GM23338 (cell line): ENCODE results near the gene SND1. TPM values are rescaled to one million over a fixed set of nuclear protein-coding genes. Genes with fewer than 3 reads are reported as not detected.
"Not testable (repeated sequence)": the region's sequence is repeated elsewhere in the genome, so short reads cannot be mapped to it uniquely, and the experiment has no call there.

ENCODE experiments used
- ATAC-seq: fragments of 200-7000 bp; cut with Tn5 transposase; 3 replicates; pipeline ENCODE4 v1.9.1; 2020
- DNase-seq: peaks from one replicate; pipeline ENCODE4 v3.0.0-alpha.2; 2015; ENCODE audit warnings: low spot score
- H2AFZ ChIP-seq: fragments of 200-600 bp; sonication (generic); 2 replicates; pipeline ENCODE4 v1.8.0; 2016; ENCODE audit warnings: antibody characterized with exemption, mild to moderate bottlenecking, moderate library complexity
- H3F3A ChIP-seq: fragments of 200-600 bp; sonication (generic); replicated peaks from 2 replicates; pipeline ENCODE4 v1.8.0; 2017; ENCODE audit warnings: antibody characterized with exemption, mixed run types, low read depth
- H3K27ac ChIP-seq: fragments of 200-600 bp; sonication (generic); 2 replicates; pipeline ENCODE4 v1.6.1; 2016; ENCODE audit warnings: low read depth
- H3K27me3 ChIP-seq: fragments of 200-600 bp; sonication (generic); 2 replicates; pipeline ENCODE4 v1.8.0; 2016; ENCODE audit warnings: mild to moderate bottlenecking, mixed run types, moderate library complexity; ENCODE audit not compliant: insufficient read depth
- H3K36me3 ChIP-seq: fragments of 200-600 bp; sonication (generic); 2 replicates; pipeline ENCODE4 v1.8.0; 2016; ENCODE audit warnings: mild to moderate bottlenecking; ENCODE audit not compliant: insufficient read depth
- H3K4me1 ChIP-seq: fragments of 200-600 bp; sonication (generic); 2 replicates; pipeline ENCODE4 v1.8.0; 2016; ENCODE audit warnings: mild to moderate bottlenecking, moderate library complexity; ENCODE audit not compliant: insufficient read depth
- H3K4me2 ChIP-seq: fragments of 200-600 bp; sonication (generic); 2 replicates; pipeline ENCODE4 v1.7.1; 2017; ENCODE audit warnings: mixed run types
- H3K4me3 ChIP-seq: fragments of 200-600 bp; sonication (generic); 2 replicates; pipeline ENCODE4 v1.6.1; 2016; ENCODE audit warnings: mixed run types
- H3K79me2 ChIP-seq: fragments of 200-600 bp; sonication (generic); replicated peaks from 2 replicates; pipeline ENCODE4 v1.8.0; 2017; ENCODE audit warnings: mild to moderate bottlenecking; ENCODE audit not compliant: insufficient read depth
- H3K9me2 ChIP-seq: fragments of 200-600 bp; sonication (generic); 2 replicates; pipeline ENCODE4 v1.8.0; 2017; ENCODE audit not compliant: insufficient read depth
- H4K20me1 ChIP-seq: fragments of 200-600 bp; sonication (generic); replicated peaks from 2 replicates; pipeline ENCODE4 v1.8.0; 2017; ENCODE audit warnings: mild to moderate bottlenecking; ENCODE audit not compliant: insufficient read depth
- H3K27ac Mint-ChIP-seq: 2 replicates; pipeline ENCODE4 v1.8.0; 2020; ENCODE audit warnings: inconsistent platforms, mild to moderate bottlenecking, moderate library complexity, mixed read lengths
- H3K27me3 Mint-ChIP-seq: 3 replicates; pipeline ENCODE4 v1.8.0; 2022; ENCODE audit warnings: low read depth, mild to moderate bottlenecking, moderate library complexity, mixed read lengths, inconsistent platforms; ENCODE audit not compliant: insufficient read depth, poor library complexity
- H3K36me3 Mint-ChIP-seq: 3 replicates; pipeline ENCODE4 v1.8.0; 2021; ENCODE audit warnings: low read depth, mild to moderate bottlenecking, inconsistent platforms, moderate library complexity, mixed read lengths
- H3K4me1 Mint-ChIP-seq: 3 replicates; pipeline ENCODE4 v1.8.0; 2020; ENCODE audit warnings: mild to moderate bottlenecking, inconsistent platforms, mixed read lengths
- H3K4me3 Mint-ChIP-seq: 3 replicates; pipeline ENCODE4 v1.8.0; 2021; ENCODE audit warnings: moderate library complexity, mild to moderate bottlenecking, inconsistent platforms, mixed read lengths
- H3K9me3 Mint-ChIP-seq: 3 replicates; pipeline ENCODE4 v1.8.0; 2020; ENCODE audit warnings: moderate library complexity, mild to moderate bottlenecking, inconsistent platforms, mixed read lengths
- CREB1 ChIP-seq: fragments of 250-450 bp; sonication (Bioruptor Pico); IDR thresholded peaks from 2 replicates; pipeline ENCODE4 v1.5.0; 2020; ENCODE audit warnings: low read depth, mild to moderate bottlenecking, moderate library complexity
- ETS1 ChIP-seq: IDR thresholded peaks from 2 replicates; pipeline ENCODE4 v1.6.1; 2016; ENCODE audit warnings: antibody characterized with exemption
- EZH2phosphoT487 ChIP-seq: fragments of 200-600 bp; sonication (generic); IDR thresholded peaks from one replicate; pipeline ENCODE4 v1.8.1; 2018; ENCODE audit warnings: antibody characterized with exemption; ENCODE audit not compliant: unreplicated experiment
- NANOG ChIP-seq: IDR thresholded peaks from 2 replicates; pipeline ENCODE4 v1.6.1; 2016; ENCODE audit warnings: antibody characterized with exemption, borderline replicate concordance
- POLR2AphosphoS5 ChIP-seq: IDR thresholded peaks from 2 replicates; pipeline ENCODE4 v1.6.1; 2016; ENCODE audit warnings: antibody characterized with exemption, low read depth
- REST ChIP-seq: IDR thresholded peaks from one replicate; pipeline ENCODE4 v1.6.1; 2018; ENCODE audit warnings: antibody characterized with exemption; ENCODE audit not compliant: unreplicated experiment
- STAT1 ChIP-seq: IDR thresholded peaks from one replicate; pipeline ENCODE4 v1.6.1; 2016; ENCODE audit warnings: antibody characterized with exemption; ENCODE audit not compliant: unreplicated experiment
- ZNF114 ChIP-seq: fragments of 250-450 bp; sonication (Bioruptor Pico); IDR thresholded peaks from 2 replicates; pipeline ENCODE4 v1.5.0; 2020; ENCODE audit warnings: mild to moderate bottlenecking, moderate library complexity
- ZNF462 ChIP-seq: fragments of 250-450 bp; sonication (Bioruptor Pico); IDR thresholded peaks from 2 replicates; pipeline ENCODE4 v1.5.0; 2020; ENCODE audit warnings: mild to moderate bottlenecking, moderate library complexity
- polyA plus RNA-seq: library from polyadenylated mRNA; unstranded; fragments of >200 nt; fragmentation: Nextera tagmentation; extraction: Ambion mirVana; gene quantifications from 2 replicates; pipeline ENCODE4 v1.2.1, GENCODE V29; 2016
- total RNA-seq: library from RNA; depleted of rRNA; stranded (reverse); fragments of >200 nt; shearing (Covaris generic); gene quantifications from 2 replicates; pipeline ENCODE4 v1.2.3, GENCODE V29; 2014
- TF ChIP-seq, protein P1 (sequence below), 2 experiments: fragments of 200-600 bp in 1 of 2; sonication (generic) in 1 of 2; conservative IDR thresholded peaks; 2 replicates each; pipeline versions ENCODE4 v1.5.1 to v1.6.1; 2016 to 2017; ENCODE audit warnings: antibody characterized with exemption in 2 of 2, low read depth in 2 of 2, mild to moderate bottlenecking in 2 of 2, moderate library complexity in 1 of 2

SND1 gene
- total and polyA plus RNA-seq, 2 experiments from 2014 or later = 107 to 254 TPM

DNA sequence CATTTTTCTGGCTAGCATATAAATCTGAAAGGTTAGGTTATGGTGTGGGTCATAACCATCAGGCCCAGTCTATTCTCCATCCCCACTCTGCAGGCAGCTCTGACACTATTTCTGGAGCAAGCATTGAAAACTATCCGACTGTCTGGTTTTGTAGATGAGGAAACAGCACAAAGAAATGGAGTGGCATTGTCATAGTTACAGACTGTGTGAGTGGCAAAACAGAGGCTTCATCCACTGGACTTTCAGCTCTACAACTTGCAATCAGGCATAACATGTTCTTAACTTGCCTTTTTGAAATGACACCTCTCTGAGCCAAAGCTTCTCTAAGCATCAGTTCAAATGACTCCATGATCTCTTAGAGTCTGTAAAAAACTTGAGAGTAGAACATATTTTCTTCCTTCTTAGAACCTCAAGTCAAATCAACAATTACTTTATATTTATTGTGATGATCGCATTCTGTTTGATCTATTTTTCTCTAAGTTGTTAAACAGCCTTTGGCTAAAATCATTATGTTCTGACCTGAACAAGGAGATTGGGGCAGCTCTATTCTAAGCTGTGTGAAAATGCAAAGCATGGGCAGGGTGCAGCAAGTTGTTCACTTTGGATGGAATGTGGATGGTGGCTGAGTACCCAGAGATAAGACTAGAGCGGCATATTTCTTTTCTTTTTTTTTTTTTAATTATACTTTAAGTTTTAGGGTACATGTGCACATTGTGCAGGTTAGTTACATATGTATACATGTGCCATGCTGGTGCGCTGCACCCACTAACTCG is 310.8 kb downstream of the SND1 start (continued):
- TF ChIP-seq ZNF462 (CRISPR knock-in tag) = no peak
- TF ChIP-seq, protein P1, sequence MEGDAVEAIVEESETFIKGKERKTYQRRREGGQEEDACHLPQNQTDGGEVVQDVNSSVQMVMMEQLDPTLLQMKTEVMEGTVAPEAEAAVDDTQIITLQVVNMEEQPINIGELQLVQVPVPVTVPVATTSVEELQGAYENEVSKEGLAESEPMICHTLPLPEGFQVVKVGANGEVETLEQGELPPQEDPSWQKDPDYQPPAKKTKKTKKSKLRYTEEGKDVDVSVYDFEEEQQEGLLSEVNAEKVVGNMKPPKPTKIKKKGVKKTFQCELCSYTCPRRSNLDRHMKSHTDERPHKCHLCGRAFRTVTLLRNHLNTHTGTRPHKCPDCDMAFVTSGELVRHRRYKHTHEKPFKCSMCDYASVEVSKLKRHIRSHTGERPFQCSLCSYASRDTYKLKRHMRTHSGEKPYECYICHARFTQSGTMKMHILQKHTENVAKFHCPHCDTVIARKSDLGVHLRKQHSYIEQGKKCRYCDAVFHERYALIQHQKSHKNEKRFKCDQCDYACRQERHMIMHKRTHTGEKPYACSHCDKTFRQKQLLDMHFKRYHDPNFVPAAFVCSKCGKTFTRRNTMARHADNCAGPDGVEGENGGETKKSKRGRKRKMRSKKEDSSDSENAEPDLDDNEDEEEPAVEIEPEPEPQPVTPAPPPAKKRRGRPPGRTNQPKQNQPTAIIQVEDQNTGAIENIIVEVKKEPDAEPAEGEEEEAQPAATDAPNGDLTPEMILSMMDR (conservative IDR thresholded peaks at IDR 0.05; ENCODE audit: low read depth in 2 of 2) = no peak
- no peak for TF ChIP-seq POLR2AphosphoS5
- TF ChIP-seq ZNF114 (CRISPR knock-in tag) = no peak
- no peak for TF ChIP-seq CREB1 (CRISPR knock-in tag)
- TF ChIP-seq REST = no peak
- TF ChIP-seq NANOG = no peak
- TF ChIP-seq EZH2phosphoT487 = no peak
- TF ChIP-seq ETS1 = no peak
- TF ChIP-seq STAT1 = no peak

- H3K9me2 ChIP-seq, H3K4me3 ChIP-seq, H3K36me3 ChIP-seq, H3K4me1 Mint-ChIP-seq, H3F3A ChIP-seq, H3K27me3 ChIP-seq, H3K4me1 ChIP-seq, H4K20me1 ChIP-seq, H3K9me3 Mint-ChIP-seq, H2AFZ ChIP-seq, H3K4me2 ChIP-seq, H3K27me3 Mint-ChIP-seq, H3K4me3 Mint-ChIP-seq, H3K27ac ChIP-seq, H3K27ac Mint-ChIP-seq, H3K79me2 ChIP-seq, DNase-seq, ATAC-seq: not testable (repeated sequence)
- H3K36me3 Mint-ChIP-seq = peaks cover 15% of the 10 kb centered on the region
Observed at GRCh38 chr7:127963850-127964249, 311.9 kb downstream of the SND1 start.
